Fibroblast of villous mesenchyme (primary cell): ENCODE measurements around the gene ZCCHC2. TPM values are rescaled to one million over a fixed set of nuclear protein-coding genes. Genes with fewer than 3 reads are reported as not detected.

ENCODE experiments used
- DNase-seq: peaks from one replicate; pipeline ENCODE4 v3.0.0-alpha.2; 2010; ENCODE audit warnings: low read depth
- H3K4me3 ChIP-seq: 2 replicates; pipeline ENCODE4 v1.5.1; 2011; ENCODE audit warnings: low read depth, mild to moderate bottlenecking, low read length
- total RNA-seq: library from RNA; depleted of rRNA; stranded (reverse); fragments of >200 nt; gene quantifications from 2 replicates; pipeline ENCODE4 v1.2.3, GENCODE V29; 2012
- TF ChIP-seq, protein P1 (sequence below): IDR thresholded peaks from 2 replicates; pipeline ENCODE4 v1.5.1; 2012; ENCODE audit warnings: low read depth, mild to moderate bottlenecking, low read length; ENCODE audit not compliant: insufficient read depth

Gene ZCCHC2
- total RNA-seq, 1 donor, result 9.5 TPM

DNA sequence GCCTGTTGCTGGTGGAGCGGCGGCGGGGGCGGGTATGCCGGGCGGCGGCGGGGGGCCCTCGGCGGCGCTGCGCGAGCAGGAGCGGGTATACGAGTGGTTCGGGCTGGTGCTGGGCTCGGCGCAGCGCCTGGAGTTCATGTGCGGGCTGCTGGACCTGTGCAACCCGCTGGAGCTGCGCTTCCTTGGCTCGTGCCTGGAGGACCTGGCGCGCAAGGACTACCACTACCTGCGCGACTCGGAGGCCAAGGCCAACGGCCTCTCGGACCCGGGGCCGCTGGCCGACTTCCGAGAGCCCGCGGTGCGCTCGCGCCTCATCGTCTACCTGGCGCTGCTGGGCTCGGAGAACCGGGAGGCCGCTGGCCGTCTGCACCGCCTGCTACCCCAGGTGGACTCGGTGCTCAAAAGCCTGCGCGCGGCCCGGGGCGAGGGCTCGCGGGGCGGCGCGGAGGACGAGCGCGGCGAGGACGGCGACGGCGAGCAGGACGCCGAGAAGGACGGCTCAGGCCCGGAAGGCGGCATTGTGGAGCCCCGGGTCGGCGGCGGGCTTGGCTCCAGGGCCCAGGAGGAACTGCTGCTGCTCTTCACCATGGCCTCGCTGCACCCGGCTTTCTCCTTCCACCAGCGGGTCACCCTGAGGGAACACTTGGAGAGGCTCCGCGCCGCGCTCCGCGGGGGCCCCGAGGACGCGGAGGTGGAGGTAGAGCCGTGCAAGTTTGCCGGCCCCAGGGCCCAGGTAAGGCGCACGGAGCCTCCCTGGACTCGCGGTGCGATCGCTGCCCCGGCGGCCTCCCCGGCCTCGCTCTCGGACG, 1.0 kb downstream of the ZCCHC2 start:
- TF ChIP-seq, protein P1, sequence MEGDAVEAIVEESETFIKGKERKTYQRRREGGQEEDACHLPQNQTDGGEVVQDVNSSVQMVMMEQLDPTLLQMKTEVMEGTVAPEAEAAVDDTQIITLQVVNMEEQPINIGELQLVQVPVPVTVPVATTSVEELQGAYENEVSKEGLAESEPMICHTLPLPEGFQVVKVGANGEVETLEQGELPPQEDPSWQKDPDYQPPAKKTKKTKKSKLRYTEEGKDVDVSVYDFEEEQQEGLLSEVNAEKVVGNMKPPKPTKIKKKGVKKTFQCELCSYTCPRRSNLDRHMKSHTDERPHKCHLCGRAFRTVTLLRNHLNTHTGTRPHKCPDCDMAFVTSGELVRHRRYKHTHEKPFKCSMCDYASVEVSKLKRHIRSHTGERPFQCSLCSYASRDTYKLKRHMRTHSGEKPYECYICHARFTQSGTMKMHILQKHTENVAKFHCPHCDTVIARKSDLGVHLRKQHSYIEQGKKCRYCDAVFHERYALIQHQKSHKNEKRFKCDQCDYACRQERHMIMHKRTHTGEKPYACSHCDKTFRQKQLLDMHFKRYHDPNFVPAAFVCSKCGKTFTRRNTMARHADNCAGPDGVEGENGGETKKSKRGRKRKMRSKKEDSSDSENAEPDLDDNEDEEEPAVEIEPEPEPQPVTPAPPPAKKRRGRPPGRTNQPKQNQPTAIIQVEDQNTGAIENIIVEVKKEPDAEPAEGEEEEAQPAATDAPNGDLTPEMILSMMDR, result no peak
- peak overlapping the region; percentile 66 for H3K4me3 ChIP-seq
- peak; percentile 60 for DNase-seq

DNA sequence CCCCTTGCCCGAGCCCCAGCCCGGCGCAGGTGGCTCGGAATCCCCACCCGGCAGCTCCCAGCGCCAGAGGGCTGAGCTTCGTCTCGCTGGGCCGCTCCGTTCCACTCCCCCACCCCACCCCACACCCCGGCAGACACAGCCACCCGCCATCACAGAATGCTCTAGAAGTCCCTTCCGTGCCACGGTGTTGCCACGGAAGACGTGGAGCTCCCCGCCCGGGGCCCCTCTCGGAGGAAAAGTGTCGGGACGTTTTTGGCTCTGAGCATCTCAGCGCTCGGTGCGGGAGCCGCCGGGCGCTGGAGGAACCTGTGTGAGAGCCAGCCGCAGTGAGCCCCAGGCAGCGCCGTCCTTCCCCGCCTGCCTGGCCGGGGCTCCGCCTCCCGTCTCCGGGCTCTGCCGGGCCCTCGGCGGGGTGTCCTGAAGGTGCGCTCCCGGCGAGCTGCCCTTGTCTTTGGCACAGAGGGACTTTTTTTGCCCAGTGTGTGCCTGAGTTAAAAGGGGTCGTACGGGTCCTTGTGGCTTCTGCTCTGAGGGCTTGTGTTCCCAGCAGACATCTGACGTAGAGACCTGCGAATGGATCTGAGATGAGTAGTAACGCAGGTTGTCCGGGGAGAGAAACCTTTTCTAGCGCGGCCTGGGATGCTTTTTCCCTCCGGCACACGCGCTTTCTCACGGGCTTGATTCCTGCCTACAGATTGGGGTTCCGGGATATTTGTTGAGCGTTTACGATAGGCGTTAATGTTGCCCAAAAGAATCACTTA, 1.8 kb downstream of the ZCCHC2 start:
- DNase-seq, result peak; percentile 55
- peak overlapping the region; percentile 66 for H3K4me3 ChIP-seq
- TF ChIP-seq, protein P1, result no peak

DNA sequence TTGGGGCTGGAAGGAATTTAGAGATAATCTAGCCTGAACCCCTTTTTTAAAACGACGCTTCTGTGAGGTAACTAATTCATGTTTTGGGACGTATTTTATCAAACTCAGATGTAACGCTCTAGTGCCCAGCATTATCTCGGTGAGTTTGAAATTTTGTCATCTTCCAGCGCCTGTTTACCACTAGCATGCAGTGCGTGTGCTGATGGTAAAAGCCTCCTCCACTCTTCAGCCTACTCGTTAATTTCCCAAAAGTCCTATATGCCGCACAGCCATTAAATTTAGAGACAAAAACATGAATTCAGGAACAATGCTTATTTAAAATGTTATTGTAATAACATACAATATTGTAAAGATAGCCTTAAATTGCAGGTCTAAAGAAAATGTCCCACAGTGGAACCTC, 2.8 kb downstream of the ZCCHC2 start:
- H3K4me3 ChIP-seq, result peak overlapping the region; percentile 72
- TF ChIP-seq, protein P1, result no peak
- DNase-seq, result no peak

DNA sequence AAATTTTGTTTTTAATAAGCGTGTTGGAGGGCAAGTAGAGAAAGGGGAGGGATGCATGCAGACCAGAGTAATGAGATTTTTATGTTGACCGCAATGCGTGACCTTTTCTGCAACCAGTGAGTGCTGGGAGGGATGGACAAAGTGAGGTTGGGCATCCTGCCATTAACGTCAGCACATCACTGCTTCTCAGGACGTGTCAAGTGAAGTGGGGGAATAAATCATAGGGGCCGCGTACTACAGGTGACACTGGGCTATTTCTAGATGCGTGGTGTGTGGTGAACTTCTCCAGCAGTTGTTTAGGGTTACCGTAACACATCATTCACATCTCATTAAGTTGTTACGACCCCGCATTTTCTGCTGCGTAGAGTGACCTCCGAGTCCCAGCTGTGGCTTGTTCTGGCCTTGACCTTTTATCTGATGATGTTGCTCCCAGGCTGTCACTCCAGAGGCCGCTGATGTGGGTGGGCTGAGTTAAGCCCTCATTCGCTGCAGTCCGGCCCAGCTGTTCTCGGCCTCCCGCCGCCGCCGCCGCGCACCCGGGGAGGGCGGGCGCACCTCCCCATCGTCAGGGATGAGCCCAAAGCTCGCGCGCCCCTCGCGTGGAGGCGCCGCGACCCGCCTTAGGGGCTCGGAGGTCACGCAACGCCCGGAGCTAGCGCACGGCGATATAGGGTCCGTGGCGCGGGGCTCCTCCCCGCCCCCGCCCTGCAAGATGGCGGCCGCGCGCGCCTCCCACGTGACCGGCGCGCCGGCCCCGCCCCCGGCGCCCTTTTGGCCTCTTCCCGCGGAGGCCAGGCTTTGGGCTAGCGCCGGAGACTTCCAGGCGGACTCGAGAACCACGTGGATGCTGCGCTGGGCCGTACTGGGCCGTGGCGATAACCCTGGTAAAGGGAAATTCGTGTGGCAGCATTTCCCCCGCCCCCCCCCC, 3.5 kb downstream of the ZCCHC2 start:
- TF ChIP-seq, protein P1, result no peak
- peak; percentile 88 for DNase-seq
- peak overlapping the region; percentile 72 for H3K4me3 ChIP-seq

DNA sequence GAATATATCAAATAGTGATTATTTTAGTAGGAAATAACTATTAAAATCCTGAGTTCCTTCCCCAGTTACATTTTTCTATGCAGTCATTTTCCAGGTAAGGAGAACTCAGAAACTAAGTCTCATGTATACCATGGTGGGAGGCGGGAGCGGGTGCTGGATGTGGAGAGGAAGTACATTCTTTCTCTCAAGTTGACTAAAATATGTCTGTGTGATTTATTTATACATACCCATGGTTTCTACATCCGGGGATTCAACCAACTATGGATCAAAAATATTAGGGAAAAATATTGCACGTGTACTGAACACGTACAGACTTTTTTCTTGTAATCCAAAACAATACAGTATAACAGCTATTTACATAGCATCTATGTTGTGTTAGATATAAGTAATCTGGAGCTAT, 6.8 kb downstream of the ZCCHC2 start:
- no peak overlapping the region for H3K4me3 ChIP-seq
- DNase-seq, result no peak
- TF ChIP-seq, protein P1, result no peak

DNA sequence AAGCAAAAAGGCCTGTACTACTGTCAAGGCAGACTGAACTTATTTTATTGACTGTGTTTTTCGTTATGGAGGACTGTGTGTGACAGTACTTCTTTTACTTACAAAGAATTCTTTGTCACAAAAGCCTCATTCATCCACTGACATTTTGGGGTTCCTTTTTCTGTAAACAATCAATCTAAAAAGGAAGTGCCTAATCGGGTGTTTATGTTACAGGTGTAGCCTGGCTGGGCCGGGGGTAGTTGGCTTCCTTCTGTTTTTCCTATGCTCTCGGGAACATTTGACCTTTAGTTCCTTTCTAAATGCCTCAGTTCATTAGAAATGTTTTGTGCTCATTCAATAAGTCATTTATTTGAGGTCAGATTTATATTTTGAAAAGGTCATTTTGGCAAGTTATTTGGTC, 8.3 kb downstream of the ZCCHC2 start:
- TF ChIP-seq, protein P1, result no peak
- no peak for DNase-seq
- no peak overlapping the region for H3K4me3 ChIP-seq
